Activated T-cell treated with anti-CD3 and anti-CD28 coated beads for 1 hour (primary cell): Measurements from ENCODE around the gene ITGB1BP1.
"Not testable (repeated sequence)": the region's sequence is repeated elsewhere in the genome, so short reads cannot be mapped to it uniquely, and the experiment has no call there.

ENCODE experiments used
- DNase-seq: peaks from one replicate; pipeline ENCODE4 v3.0.0-alpha.2; 2020; ENCODE audit warnings: low read depth

The ITGB1BP1 gene

GRCh38 chr2:9400268-9401058, 22.9 kb downstream of the ITGB1BP1 start:
- no peak for DNase-seq

- DNase-seq: no peak
Measured at GRCh38 chr2:9398881-9399780, 24.2 kb downstream of the ITGB1BP1 start.

- DNase-seq: not testable (repeated sequence)
Measured at GRCh38 chr2:9398251-9398650, 25.1 kb downstream of the ITGB1BP1 start.

GRCh38 chr2:9397201-9397600, 26.1 kb downstream of the ITGB1BP1 start:
- no peak for DNase-seq

- DNase-seq: no peak
Measured at GRCh38 chr2:9394816-9395215, 28.5 kb downstream of the ITGB1BP1 start.

GRCh38 chr2:9392898-9393765, 30.2 kb downstream of the ITGB1BP1 start:
- DNase-seq: no peak

GRCh38 chr2:9391961-9392720, 31.2 kb downstream of the ITGB1BP1 start:
- no peak for DNase-seq

- DNase-seq: no peak
Measured at GRCh38 chr2:9390991-9391390, 32.3 kb downstream of the ITGB1BP1 start.

GRCh38 chr2:9390151-9390850, 33.0 kb downstream of the ITGB1BP1 start:
- DNase-seq: no peak

GRCh38 chr2:9388950-9389911, 34.1 kb downstream of the ITGB1BP1 start:
- no peak for DNase-seq

- no peak for DNase-seq
Measured at GRCh38 chr2:9388199-9388681, 35.1 kb downstream of the ITGB1BP1 start.

GRCh38 chr2:9385841-9386240, 37.5 kb downstream of the ITGB1BP1 start:
- DNase-seq: no peak

- no peak for DNase-seq
Measured at GRCh38 chr2:9384521-9384920, 38.8 kb downstream of the ITGB1BP1 start.

GRCh38 chr2:9382604-9383235, 40.6 kb downstream of the ITGB1BP1 start:
- no peak for DNase-seq

GRCh38 chr2:9380702-9381628, 42.4 kb downstream of the ITGB1BP1 start:
- no peak for DNase-seq

- DNase-seq: no peak
Measured at GRCh38 chr2:9379391-9379755, 44.0 kb downstream of the ITGB1BP1 start.

GRCh38 chr2:9378433-9379390, 44.6 kb downstream of the ITGB1BP1 start:
- DNase-seq: no peak
